RWPE2 (cell line): ENCODE measurements around the gene KSR1.

Experiments
- ATAC-seq: fragments of 200-7000 bp; cut with Tn5 transposase; 3 replicates; pipeline ENCODE4 v1.9.1; 2021; ENCODE audit warnings: low read depth
- DNase-seq: peaks from one replicate; pipeline ENCODE4 v3.0.0-alpha.2; 2020; ENCODE audit warnings: low spot score
- H3K27ac ChIP-seq: fragments of 450-650 bp; 2 replicates; pipeline ENCODE4 v1.5.1; 2017; ENCODE audit warnings: mild to moderate bottlenecking; ENCODE audit not compliant: poor library complexity, severe bottlenecking
- H3K27me3 ChIP-seq: fragments of 250-450 bp; sonication (Bioruptor Pico); 2 replicates; pipeline ENCODE4 v1.5.1; 2021; ENCODE audit warnings: mild to moderate bottlenecking, moderate library complexity; ENCODE audit not compliant: insufficient read depth, poor library complexity, severe bottlenecking
- H3K36me3 ChIP-seq: fragments of 250-450 bp; sonication (Bioruptor Pico); 2 replicates; pipeline ENCODE4 v1.5.1; 2020; ENCODE audit warnings: low read depth, mild to moderate bottlenecking, moderate library complexity
- H3K4me1 ChIP-seq: fragments of 250-450 bp; sonication (Bioruptor Pico); 2 replicates; pipeline ENCODE4 v1.5.1; 2021; ENCODE audit warnings: mild to moderate bottlenecking, moderate library complexity; ENCODE audit not compliant: insufficient read depth, poor library complexity, severe bottlenecking
- H3K4me3 ChIP-seq: fragments of 250-450 bp; sonication (Bioruptor Pico); 2 replicates; pipeline ENCODE4 v1.5.1; 2021; ENCODE audit warnings: mild to moderate bottlenecking, moderate library complexity; ENCODE audit not compliant: severe bottlenecking
- H3K9me3 ChIP-seq: fragments of 250-450 bp; sonication (Bioruptor Pico); 2 replicates; pipeline ENCODE4 v1.5.1; 2021; ENCODE audit warnings: mild to moderate bottlenecking, moderate library complexity; ENCODE audit not compliant: severe bottlenecking
- TF ChIP-seq, protein P1 (sequence below): fragments of 450-650 bp; IDR thresholded peaks from one replicate; pipeline ENCODE4 v1.5.1; 2017; ENCODE audit warnings: mild to moderate bottlenecking, moderate library complexity; ENCODE audit not compliant: poor library complexity, severe bottlenecking

KSR1 gene

GRCh38 chr17:27598337-27599050 is 142.2 kb downstream of the KSR1 start:
- no peaks in the 10 kb centered on the region for H3K36me3 ChIP-seq
- peaks cover 3% of the 10 kb centered on the region for H3K4me1 ChIP-seq
- no peak overlapping the region for H3K4me3 ChIP-seq
- no peak for DNase-seq
- TF ChIP-seq, protein P1, sequence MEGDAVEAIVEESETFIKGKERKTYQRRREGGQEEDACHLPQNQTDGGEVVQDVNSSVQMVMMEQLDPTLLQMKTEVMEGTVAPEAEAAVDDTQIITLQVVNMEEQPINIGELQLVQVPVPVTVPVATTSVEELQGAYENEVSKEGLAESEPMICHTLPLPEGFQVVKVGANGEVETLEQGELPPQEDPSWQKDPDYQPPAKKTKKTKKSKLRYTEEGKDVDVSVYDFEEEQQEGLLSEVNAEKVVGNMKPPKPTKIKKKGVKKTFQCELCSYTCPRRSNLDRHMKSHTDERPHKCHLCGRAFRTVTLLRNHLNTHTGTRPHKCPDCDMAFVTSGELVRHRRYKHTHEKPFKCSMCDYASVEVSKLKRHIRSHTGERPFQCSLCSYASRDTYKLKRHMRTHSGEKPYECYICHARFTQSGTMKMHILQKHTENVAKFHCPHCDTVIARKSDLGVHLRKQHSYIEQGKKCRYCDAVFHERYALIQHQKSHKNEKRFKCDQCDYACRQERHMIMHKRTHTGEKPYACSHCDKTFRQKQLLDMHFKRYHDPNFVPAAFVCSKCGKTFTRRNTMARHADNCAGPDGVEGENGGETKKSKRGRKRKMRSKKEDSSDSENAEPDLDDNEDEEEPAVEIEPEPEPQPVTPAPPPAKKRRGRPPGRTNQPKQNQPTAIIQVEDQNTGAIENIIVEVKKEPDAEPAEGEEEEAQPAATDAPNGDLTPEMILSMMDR = no peak
- H3K9me3 ChIP-seq = no peaks in the 10 kb centered on the region
- no peak for ATAC-seq
- H3K27me3 ChIP-seq = no peaks in the 10 kb centered on the region
- no peak overlapping the region for H3K27ac ChIP-seq

DNA sequence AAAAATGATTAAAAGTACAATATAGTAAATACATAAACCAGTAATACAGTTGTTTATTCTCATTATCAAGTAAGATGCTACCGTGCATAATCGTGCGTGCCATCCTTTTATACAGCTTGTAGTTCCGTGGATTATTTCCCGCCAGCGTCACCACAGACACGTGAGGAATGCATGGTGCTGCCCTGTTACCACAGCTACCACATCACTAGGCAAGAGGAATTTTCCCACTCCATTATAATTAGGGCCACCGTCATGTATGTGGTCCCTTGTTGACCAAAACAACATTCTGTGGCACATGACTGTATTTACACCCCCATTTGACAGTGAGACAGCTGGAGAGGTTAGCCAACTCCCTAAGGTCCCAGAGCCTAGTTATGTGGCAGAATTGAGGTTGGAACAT is 144.2 kb downstream of the KSR1 start:
- DNase-seq = no peak
- Histone ChIP-seq H3K36me3 (no peaks in the 10 kb centered on the region), H3K9me3 (no peaks in the 10 kb centered on the region), H3K4me1 (peaks cover 3% of the 10 kb centered on the region), H3K27ac (no peak overlapping the region), H3K27me3 (no peaks in the 10 kb centered on the region), H3K4me3 (no peak overlapping the region)
- TF ChIP-seq, protein P1 = no peak
- ATAC-seq = no peak

GRCh38 chr17:27601069-27601974 is 145.1 kb downstream of the KSR1 start:
- H3K4me1 ChIP-seq = peaks cover 3% of the 10 kb centered on the region
- H3K4me3 ChIP-seq = no peak overlapping the region
- H3K36me3 ChIP-seq = no peaks in the 10 kb centered on the region
- no peaks in the 10 kb centered on the region for H3K27me3 ChIP-seq
- ATAC-seq (no peak), DNase-seq (no peak)
- no peaks in the 10 kb centered on the region for H3K9me3 ChIP-seq
- H3K27ac ChIP-seq = no peak overlapping the region
- TF ChIP-seq, protein P1 = peak; percentile 91

- ATAC-seq (no peak), DNase-seq (no peak)
- Histone ChIP-seq H3K4me1 (peaks cover 3% of the 10 kb centered on the region), H3K4me3 (no peak overlapping the region), H3K9me3 (no peaks in the 10 kb centered on the region), H3K27ac (no peak overlapping the region), H3K36me3 (no peaks in the 10 kb centered on the region), H3K27me3 (no peaks in the 10 kb centered on the region)
- TF ChIP-seq, protein P1 = peak; percentile 59
Observed at GRCh38 chr17:27601975-27602302, 145.7 kb downstream of the KSR1 start.
